Mucosa of descending colon (tissue), 3 donors: ENCODE results near the gene HBA1. TPM values are rescaled to one million over a fixed set of nuclear protein-coding genes. Genes with fewer than 3 reads are reported as not detected.
"Not testable (repeated sequence)": the region's sequence is repeated elsewhere in the genome, so short reads cannot be mapped to it uniquely, and the experiment has no call there.

Experiments used
- ATAC-seq: fragments of 200-7000 bp; cut with Tn5 transposase; one replicate; pipeline ENCODE4 v1.9.1; 2020; ENCODE audit warnings: mild to moderate bottlenecking, moderate library complexity
- DNase-seq, 3 donors: peaks; one replicate each; pipeline ENCODE4 v3.0.0-alpha.2; 2020
- H3K36me3 ChIP-seq: fragments of 200-600 bp; one replicate; pipeline ENCODE4 v1.8.0; 2021; ENCODE audit warnings: low read depth, mild to moderate bottlenecking
- H3K4me1 ChIP-seq: fragments of 200-600 bp; one replicate; pipeline ENCODE4 v1.8.0; 2021; ENCODE audit warnings: low read depth, mild to moderate bottlenecking
- H3K4me3 ChIP-seq: fragments of 200-600 bp; one replicate; pipeline ENCODE4 v1.8.0; 2021; ENCODE audit warnings: mild to moderate bottlenecking
- H3K9me3 ChIP-seq: fragments of 200-600 bp; one replicate; pipeline ENCODE4 v1.8.0; 2021; ENCODE audit warnings: mild to moderate bottlenecking
- intact Hi-C, 2 donors: fragments of 100-400 bp; cut with DNase I in 1 of 2; cut with micrococcal nuclease in 1 of 2; formaldehyde crosslinking; loops; one replicate each; pipeline versions ENCODE4 v1.11.0 to v1.11.1; 2022; cut with DNase I, micrococcal nuclease
- total RNA-seq, 3 donors: library from RNA; stranded (reverse); fragmentation: NEBNext Ultra II Directional in 2 of 3; extraction: Animal tissue kit (Norgen Biotek cat#: 25700) in 2 of 3; gene quantifications; one replicate each; pipeline versions ENCODE4 v1.2.1 to v1.2.4, GENCODE V29; 2021 to 2023
- TF ChIP-seq, protein P1 (sequence below): fragments of 200-600 bp; IDR thresholded peaks from one replicate; pipeline ENCODE4 v1.8.0; 2022; ENCODE audit warnings: antibody characterized with exemption, mild to moderate bottlenecking
- donor health status: DM: no; HTN: no; CAD: no; lungs with moderate emphysema.
- donor health status: DM: no; HTN: no; CAD: no.
- donor health status: DM: no; HTN: yes; CAD: no.

Gene HBA1
- total RNA-seq, 3 donors from 2014 or later = 4.3 to 8.5 TPM; not detected in 1

DNA sequence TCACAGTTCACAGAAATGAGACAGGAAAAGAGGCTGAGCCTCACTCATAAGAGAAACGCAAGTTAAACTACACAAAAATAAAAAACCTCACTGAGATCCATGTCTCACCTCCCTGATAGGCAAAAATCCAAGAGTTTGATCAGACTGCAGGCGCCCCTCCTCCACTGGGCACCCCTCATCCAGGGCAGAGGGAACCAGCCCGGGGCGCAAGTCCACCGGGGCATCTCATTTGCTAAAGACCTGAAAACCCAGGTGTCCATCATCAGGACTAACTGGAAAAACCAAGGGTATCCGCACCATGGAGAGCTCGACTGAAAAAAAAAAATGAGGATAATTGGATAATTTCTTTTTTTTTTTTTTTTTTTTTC, 21.5 kb upstream of the HBA1 start:
- intact Hi-C loops = no loop called here
- no peak overlapping the region for H3K4me3 ChIP-seq
- no peaks in the 10 kb centered on the region for H3K36me3 ChIP-seq
- TF ChIP-seq, protein P1, sequence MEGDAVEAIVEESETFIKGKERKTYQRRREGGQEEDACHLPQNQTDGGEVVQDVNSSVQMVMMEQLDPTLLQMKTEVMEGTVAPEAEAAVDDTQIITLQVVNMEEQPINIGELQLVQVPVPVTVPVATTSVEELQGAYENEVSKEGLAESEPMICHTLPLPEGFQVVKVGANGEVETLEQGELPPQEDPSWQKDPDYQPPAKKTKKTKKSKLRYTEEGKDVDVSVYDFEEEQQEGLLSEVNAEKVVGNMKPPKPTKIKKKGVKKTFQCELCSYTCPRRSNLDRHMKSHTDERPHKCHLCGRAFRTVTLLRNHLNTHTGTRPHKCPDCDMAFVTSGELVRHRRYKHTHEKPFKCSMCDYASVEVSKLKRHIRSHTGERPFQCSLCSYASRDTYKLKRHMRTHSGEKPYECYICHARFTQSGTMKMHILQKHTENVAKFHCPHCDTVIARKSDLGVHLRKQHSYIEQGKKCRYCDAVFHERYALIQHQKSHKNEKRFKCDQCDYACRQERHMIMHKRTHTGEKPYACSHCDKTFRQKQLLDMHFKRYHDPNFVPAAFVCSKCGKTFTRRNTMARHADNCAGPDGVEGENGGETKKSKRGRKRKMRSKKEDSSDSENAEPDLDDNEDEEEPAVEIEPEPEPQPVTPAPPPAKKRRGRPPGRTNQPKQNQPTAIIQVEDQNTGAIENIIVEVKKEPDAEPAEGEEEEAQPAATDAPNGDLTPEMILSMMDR = no peak
- no peaks in the 10 kb centered on the region for H3K9me3 ChIP-seq
- DNase-seq (no peak), ATAC-seq (no peak)
- peaks cover 10% of the 10 kb centered on the region for H3K4me1 ChIP-seq

GRCh38 chr16:159136-159849, 17.2 kb upstream of the HBA1 start:
- intact Hi-C loops = no loop called here
- no peak overlapping the region for H3K4me3 ChIP-seq
- H3K9me3 ChIP-seq = no peaks in the 10 kb centered on the region
- ATAC-seq (no peak), DNase-seq (no peak)
- TF ChIP-seq, protein P1 = no peak
- H3K4me1 ChIP-seq = peaks cover 9% of the 10 kb centered on the region
- H3K36me3 ChIP-seq = no peaks in the 10 kb centered on the region

GRCh38 chr16:160242-160641, 16.2 kb upstream of the HBA1 start:
- H3K4me1 ChIP-seq, ATAC-seq, intact Hi-C loops, H3K4me3 ChIP-seq, H3K9me3 ChIP-seq, H3K36me3 ChIP-seq, DNase-seq: not testable (repeated sequence)

GRCh38 chr16:160691-161190, 15.7 kb upstream of the HBA1 start:
- TF ChIP-seq, protein P1 = no peak
- no peak for ATAC-seq
- intact Hi-C loops = no loop called here
- no peak for DNase-seq
- no peaks in the 10 kb centered on the region for H3K36me3 ChIP-seq
- H3K9me3 ChIP-seq = no peaks in the 10 kb centered on the region
- no peak overlapping the region for H3K4me3 ChIP-seq
- peaks cover 3% of the 10 kb centered on the region for H3K4me1 ChIP-seq

- no peaks in the 10 kb centered on the region for H3K9me3 ChIP-seq
- TF ChIP-seq, protein P1 = no peak
- H3K4me1 ChIP-seq = peaks cover 7% of the 10 kb centered on the region
- H3K4me3 ChIP-seq = no peak overlapping the region
- ATAC-seq (no peak), DNase-seq (no peak)
- intact Hi-C loops = no loop called here
- no peaks in the 10 kb centered on the region for H3K36me3 ChIP-seq
Observed at GRCh38 chr16:162271-162991, 14.0 kb upstream of the HBA1 start.

DNA sequence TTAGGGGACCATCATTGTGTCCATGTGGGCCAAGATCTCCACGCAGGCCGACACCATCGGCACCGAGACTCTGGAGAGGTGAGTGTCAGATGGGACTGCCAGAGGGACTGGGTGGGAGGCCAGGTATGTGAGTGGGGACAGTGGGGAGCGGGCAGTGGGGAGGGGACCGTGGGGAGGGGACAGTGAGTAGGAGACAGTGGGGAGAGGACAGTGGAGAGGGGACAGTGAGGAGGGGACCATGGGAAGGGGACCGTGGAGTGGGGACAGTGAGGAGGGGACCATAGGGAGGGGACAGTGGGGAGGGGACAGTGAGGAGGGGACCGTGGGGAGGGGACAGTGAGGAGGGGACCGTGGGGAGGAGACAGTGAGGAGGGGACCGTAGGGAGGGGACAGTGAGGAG, 13.3 kb upstream of the HBA1 start:
- intact Hi-C loops, ATAC-seq, H3K4me3 ChIP-seq, H3K9me3 ChIP-seq, H3K36me3 ChIP-seq, H3K4me1 ChIP-seq, DNase-seq: not testable (repeated sequence)

GRCh38 chr16:163696-164095, 12.8 kb upstream of the HBA1 start:
- ATAC-seq = peak; percentile 18
- DNase-seq, H3K36me3 ChIP-seq, H3K4me1 ChIP-seq, intact Hi-C loops, H3K9me3 ChIP-seq, H3K4me3 ChIP-seq: not testable (repeated sequence)

DNA sequence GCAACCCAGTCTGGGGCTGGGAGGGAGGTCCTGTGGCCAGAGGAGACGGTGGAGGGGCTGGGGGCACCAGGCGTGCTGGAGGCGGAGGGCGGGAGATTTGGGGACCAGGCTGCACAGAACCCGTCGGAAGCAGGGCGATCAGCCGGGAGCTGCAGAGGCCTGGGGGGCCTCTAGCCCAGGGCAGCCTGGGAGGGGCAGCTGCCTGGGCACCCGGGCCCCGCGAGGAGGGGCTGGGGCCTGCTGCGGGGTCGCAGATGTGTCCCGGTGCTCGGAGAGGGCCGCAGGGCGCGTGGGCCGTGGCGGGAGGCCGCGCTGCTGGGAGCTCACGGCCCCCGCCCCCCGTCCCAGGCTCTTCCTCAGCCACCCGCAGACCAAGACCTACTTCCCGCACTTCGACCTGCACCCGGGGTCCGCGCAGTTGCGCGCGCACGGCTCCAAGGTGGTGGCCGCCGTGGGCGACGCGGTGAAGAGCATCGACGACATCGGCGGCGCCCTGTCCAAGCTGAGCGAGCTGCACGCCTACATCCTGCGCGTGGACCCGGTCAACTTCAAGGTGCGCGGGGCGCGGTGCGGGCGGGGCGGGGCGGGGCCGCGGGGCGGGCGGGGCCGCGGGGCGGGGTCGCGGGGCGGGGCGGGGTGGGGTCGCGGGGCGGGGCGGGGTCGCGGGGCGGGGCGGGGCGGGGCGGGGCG, 12.2 kb upstream of the HBA1 start:
- H3K36me3 ChIP-seq, intact Hi-C loops, DNase-seq, H3K9me3 ChIP-seq, H3K4me3 ChIP-seq, H3K4me1 ChIP-seq: not testable (repeated sequence)
- peak; percentile 35 for ATAC-seq
